C4-2B (cell line): ENCODE measurements around the gene LRRC75B.
"Not testable (repeated sequence)": the region's sequence is repeated elsewhere in the genome, so short reads cannot be mapped to it uniquely, and the experiment has no call there.

Experiments used
- CTCF ChIP-seq: fragments of 450-650 bp; conservative IDR thresholded peaks from 2 replicates; pipeline ENCODE4 v1.5.1; 2017; ENCODE audit warnings: mild to moderate bottlenecking
- ZFX ChIP-seq: fragments of 450-650 bp; IDR thresholded peaks from 2 replicates; pipeline ENCODE4 v1.6.1; 2017

- TF ChIP-seq ZFX, CTCF: not testable (repeated sequence)
Observed at GRCh38 chr22:24621244-24621643, 28.4 kb upstream of the LRRC75B start.
